Measurements from ENCODE around the gene MYH10. TPM values are rescaled to one million over a fixed set of nuclear protein-coding genes. Genes with fewer than 3 reads are reported as not detected.

The MYH10 gene
- total RNA-seq, 1 experiment from 2014 or later, result 74.0 TPM

DNA sequence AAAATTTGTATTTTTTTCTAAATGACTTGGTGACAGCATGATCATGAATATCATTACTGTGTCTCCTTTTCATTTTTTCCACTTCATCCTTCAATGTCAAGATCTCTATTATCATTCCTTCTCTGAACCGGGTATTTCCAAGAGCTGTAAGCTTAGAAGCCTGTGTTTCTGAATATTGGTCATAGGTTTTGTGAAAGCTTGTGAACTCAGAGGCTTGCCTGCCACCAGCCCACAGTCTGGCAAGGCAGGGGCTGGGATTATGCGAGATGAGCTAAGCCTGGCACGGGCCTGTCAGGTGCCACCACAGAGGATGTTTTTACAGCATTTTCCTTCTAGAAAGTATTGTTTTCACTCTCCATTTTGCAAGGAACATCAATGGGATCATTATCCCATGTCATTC, 92.8 kb downstream of the MYH10 start:
- no TSS peak for BruUV-seq (replicated peaks)
- DNase-seq, result no peak
- H3K27me3 ChIP-seq (replicated peaks; ENCODE audit: control insufficient read depth, insufficient read depth, low read length), result no peaks in the 10 kb centered on the region
- no peak overlapping the region for H3K4me3 ChIP-seq (ENCODE audit: low read depth, low read length)
- Mint-ChIP-seq H3K36me3 (ENCODE audit: insufficient read depth, unreplicated experiment) (peaks cover 19% of the 10 kb centered on the region), H3K27ac (ENCODE audit: unreplicated experiment) (no peak overlapping the region), H3K4me1 (ENCODE audit: low read depth, unreplicated experiment) (no peaks in the 10 kb centered on the region), H3K4me3 (ENCODE audit: unreplicated experiment) (no peak overlapping the region), H3K27me3 (ENCODE audit: insufficient read depth, unreplicated experiment) (no peaks in the 10 kb centered on the region), H3K9me3 (ENCODE audit: unreplicated experiment) (no peaks in the 10 kb centered on the region)
- H3K36me3 ChIP-seq (ENCODE audit: control insufficient read depth, insufficient read depth, low read length), result no peaks in the 10 kb centered on the region
- ChIA-PET CTCF (interaction anchor here (0.5 kb wide), 1 partner anchor 208 kb away, joined by 3 read pairs; no protein-coding TSS in a partner anchor), POLR2A (no interaction called here)
- TF ChIP-seq, protein P1, sequence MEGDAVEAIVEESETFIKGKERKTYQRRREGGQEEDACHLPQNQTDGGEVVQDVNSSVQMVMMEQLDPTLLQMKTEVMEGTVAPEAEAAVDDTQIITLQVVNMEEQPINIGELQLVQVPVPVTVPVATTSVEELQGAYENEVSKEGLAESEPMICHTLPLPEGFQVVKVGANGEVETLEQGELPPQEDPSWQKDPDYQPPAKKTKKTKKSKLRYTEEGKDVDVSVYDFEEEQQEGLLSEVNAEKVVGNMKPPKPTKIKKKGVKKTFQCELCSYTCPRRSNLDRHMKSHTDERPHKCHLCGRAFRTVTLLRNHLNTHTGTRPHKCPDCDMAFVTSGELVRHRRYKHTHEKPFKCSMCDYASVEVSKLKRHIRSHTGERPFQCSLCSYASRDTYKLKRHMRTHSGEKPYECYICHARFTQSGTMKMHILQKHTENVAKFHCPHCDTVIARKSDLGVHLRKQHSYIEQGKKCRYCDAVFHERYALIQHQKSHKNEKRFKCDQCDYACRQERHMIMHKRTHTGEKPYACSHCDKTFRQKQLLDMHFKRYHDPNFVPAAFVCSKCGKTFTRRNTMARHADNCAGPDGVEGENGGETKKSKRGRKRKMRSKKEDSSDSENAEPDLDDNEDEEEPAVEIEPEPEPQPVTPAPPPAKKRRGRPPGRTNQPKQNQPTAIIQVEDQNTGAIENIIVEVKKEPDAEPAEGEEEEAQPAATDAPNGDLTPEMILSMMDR (IDR thresholded peaks at IDR 0.05; ENCODE audit: insufficient read depth in 1 of 2, low read depth in 1 of 2, low read length in 1 of 2, severe bottlenecking in 1 of 2, unreplicated experiment in 1 of 2), result no peak
- no peaks in the 10 kb centered on the region for H3K9me3 ChIP-seq
- peaks cover 3% of the 10 kb centered on the region for H3K4me1 ChIP-seq
- intact Hi-C loops (cut with micrococcal nuclease; ENCODE audit: unreplicated experiment), result no loop called here

DNA sequence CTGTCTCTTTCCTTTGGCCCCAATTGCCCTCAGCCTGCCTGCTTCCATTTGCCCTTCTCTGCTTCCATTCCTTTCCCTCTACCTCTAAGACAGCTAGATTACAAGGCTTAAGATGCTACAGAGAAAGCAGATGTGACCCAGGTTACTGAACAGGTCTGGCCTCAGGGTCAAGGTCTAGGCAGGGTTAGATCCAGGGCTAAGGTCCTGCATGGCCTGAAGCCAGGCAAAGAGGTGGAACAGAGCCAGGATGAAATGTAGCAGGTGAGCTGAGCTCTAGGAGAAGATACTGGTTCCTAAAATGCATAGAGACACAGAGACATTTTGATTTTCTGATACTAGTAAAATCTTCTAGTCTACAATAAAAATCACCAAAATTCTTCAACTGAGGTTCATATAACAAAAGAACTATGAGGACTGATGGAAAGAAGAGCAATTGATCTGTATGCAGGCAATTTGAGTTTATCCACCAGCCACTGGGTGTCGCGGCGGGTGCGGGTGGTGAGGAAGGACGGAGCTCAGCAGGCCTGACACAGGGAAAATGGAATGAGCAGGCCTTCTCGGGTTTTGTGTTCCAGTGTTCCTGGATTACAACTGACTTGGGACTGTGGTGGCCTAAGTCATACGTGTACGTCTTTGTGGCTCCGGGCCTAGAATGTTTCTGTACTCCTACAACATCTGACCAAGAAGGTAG, 95.9 kb downstream of the MYH10 start:
- no peaks in the 10 kb centered on the region for H3K36me3 ChIP-seq (ENCODE audit: control insufficient read depth, insufficient read depth, low read length)
- Mint-ChIP-seq H3K9me3 (ENCODE audit: unreplicated experiment) (no peaks in the 10 kb centered on the region), H3K4me1 (ENCODE audit: low read depth, unreplicated experiment) (no peaks in the 10 kb centered on the region), H3K36me3 (ENCODE audit: insufficient read depth, unreplicated experiment) (peaks cover 9% of the 10 kb centered on the region), H3K4me3 (ENCODE audit: unreplicated experiment) (no peak overlapping the region), H3K27ac (ENCODE audit: unreplicated experiment) (no peak overlapping the region), H3K27me3 (ENCODE audit: insufficient read depth, unreplicated experiment) (no peaks in the 10 kb centered on the region)
- no peaks in the 10 kb centered on the region for H3K9me3 ChIP-seq
- POLR2A ChIA-PET, result no interaction called here
- BruUV-seq (replicated peaks), result no TSS peak
- DNase-seq, result no peak
- TF ChIP-seq, protein P1 (IDR thresholded peaks at IDR 0.05; ENCODE audit: insufficient read depth in 1 of 2, low read depth in 1 of 2, low read length in 1 of 2, severe bottlenecking in 1 of 2, unreplicated experiment in 1 of 2), result no peak
- CTCF ChIA-PET, result interaction anchor here (0.5 to 0.8 kb wide), 2 partner anchors 17 to 124 kb away, joined by 3 read pairs; no protein-coding TSS in a partner anchor
- H3K4me3 ChIP-seq (ENCODE audit: low read depth, low read length), result no peak overlapping the region
- no peaks in the 10 kb centered on the region for H3K27me3 ChIP-seq (replicated peaks; ENCODE audit: control insufficient read depth, insufficient read depth, low read length)
- intact Hi-C loops (cut with micrococcal nuclease; ENCODE audit: unreplicated experiment), result no loop called here
- H3K4me1 ChIP-seq, result peaks cover 12% of the 10 kb centered on the region

DNA sequence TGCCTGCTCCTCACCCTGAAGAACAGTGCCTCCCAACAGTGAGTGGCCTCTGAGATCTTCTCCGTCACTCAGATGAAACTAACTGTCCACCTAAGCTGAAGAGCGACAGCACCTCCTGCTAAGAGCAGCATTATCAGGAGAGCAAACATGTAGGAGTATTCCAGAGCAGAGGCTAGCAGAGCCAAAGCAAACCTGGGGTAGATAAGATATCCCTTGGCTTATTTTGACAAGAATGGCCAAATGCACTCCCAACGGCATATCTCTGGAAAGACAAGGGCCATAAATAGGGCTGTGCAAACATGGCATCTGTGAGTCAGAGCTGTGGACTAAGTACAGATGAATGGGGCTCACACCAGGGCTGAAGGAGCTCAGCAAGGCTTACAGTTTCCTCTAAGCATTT, 98.5 kb downstream of the MYH10 start:
- ChIA-PET POLR2A (interaction anchor here (0.6 to 1.0 kb wide), 2 partner anchors 98 to 119 kb away, joined by 3 to 10 read pairs; partner anchors contain the start of gene MYH10), CTCF (interaction anchor here (1.0 to 1.3 kb wide), 2 partner anchors 193 to 214 kb away, joined by 3 read pairs; no protein-coding TSS in a partner anchor)
- Histone ChIP-seq H3K27me3 (replicated peaks; ENCODE audit: control insufficient read depth, insufficient read depth, low read length) (no peaks in the 10 kb centered on the region), H3K4me1 (peaks cover 12% of the 10 kb centered on the region), H3K9me3 (no peaks in the 10 kb centered on the region), H3K4me3 (ENCODE audit: low read depth, low read length) (no peak overlapping the region), H3K36me3 (ENCODE audit: control insufficient read depth, insufficient read depth, low read length) (no peaks in the 10 kb centered on the region)
- Mint-ChIP-seq H3K27ac (ENCODE audit: unreplicated experiment) (no peak overlapping the region), H3K9me3 (ENCODE audit: unreplicated experiment) (no peaks in the 10 kb centered on the region), H3K27me3 (ENCODE audit: insufficient read depth, unreplicated experiment) (no peaks in the 10 kb centered on the region), H3K4me3 (ENCODE audit: unreplicated experiment) (no peak overlapping the region), H3K4me1 (ENCODE audit: low read depth, unreplicated experiment) (no peaks in the 10 kb centered on the region), H3K36me3 (ENCODE audit: insufficient read depth, unreplicated experiment) (peaks cover 13% of the 10 kb centered on the region)
- intact Hi-C loops (cut with micrococcal nuclease; ENCODE audit: unreplicated experiment), result loop anchor here (1.0 kb wide), 1 partner anchor 14 kb away; no protein-coding TSS in a partner anchor
- BruUV-seq (replicated peaks), result no TSS peak
- TF ChIP-seq, protein P1 (IDR thresholded peaks at IDR 0.05; ENCODE audit: insufficient read depth in 1 of 2, low read depth in 1 of 2, low read length in 1 of 2, severe bottlenecking in 1 of 2, unreplicated experiment in 1 of 2), result no peak
- peak; percentile 75 to 82 for DNase-seq
